Fibroblast of gingiva (primary cell): ENCODE results near the gene DPYD.

Experiments used
- DNase-seq: peaks from one replicate; pipeline ENCODE4 v3.0.0-alpha.2; 2011; ENCODE audit warnings: low read depth

DPYD gene

DNA sequence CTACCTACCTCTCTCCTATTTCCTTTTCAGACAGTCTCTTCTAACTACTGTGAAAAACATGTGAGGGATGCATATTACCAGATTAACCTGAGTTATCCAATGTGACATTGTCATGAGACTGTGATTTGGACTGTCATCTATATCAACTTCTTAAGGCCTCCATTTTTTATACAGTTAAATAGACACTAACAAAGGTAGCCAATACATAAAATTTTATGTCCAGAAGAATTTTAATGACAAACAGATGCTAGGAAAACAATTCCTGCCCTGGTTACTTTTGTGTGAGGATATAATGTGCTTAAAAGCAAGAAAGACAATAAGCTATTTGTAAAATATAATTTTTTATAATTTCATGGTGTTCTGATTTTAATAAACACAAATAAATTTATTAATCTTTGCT lies 136.2 kb downstream of the DPYD start:
- no peak for DNase-seq

DNA sequence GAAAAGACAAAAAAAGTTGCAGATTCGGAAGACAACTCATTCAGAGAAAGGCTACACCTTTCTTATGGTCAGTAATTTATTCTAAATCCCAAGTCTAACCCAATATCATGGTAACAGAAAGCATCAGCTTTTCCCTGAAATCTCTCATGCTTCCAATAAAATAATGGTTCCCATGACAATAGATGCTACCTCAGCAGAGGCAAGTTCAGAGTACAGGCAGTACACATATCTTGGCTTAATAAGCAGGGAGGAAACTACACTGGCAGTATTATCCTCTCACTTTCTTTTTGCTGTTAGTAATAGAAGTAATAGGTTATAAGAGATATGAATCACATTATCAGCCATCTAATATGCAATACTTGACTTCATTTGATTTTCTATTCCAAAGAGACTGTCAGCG lies 137.1 kb downstream of the DPYD start:
- DNase-seq: no peak

DNA sequence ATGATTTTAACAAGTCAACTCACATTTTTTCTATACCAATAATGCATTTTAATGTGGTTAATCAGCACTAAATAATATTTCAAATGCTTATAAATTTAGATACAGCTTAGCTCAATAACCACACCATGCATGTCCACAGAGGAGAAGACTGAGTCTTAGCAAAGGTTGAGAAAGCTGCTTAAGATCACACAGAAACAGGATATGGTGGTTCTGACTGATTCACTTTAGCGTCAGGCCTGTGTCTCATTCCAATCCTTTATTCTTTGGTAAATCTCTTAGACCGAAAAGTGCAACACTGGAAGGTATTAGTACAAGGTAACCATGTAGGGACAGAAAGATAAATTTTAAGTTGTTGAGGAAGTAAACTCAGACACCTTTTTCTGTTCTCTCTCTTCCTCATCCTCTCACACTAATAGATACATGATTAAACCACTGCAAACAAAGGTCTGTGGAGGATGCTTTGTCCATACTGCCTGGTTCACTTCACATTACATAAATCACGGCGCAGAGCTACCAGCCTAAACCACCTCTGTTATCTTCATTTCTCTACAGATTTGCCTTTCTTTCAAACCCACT lies 139.0 kb downstream of the DPYD start:
- no peak for DNase-seq

DNA sequence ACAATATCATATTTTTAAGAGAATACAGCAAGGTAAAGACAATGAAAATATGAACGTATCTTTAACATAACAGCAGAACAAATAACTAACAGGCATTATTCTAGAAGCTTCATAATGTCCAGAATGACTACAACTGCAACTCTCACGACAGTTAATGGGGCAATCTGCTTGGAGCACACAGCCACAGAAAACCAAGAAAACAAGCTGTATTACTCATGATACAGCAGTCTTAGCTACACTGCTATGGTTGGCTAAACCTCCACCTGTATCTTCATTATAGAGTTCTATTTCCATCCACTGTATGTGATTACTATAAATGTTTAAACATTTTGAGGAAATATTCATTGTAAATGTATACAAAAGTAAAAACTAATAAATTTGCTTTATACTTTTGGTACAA lies 139.9 kb downstream of the DPYD start:
- no peak for DNase-seq

DNA sequence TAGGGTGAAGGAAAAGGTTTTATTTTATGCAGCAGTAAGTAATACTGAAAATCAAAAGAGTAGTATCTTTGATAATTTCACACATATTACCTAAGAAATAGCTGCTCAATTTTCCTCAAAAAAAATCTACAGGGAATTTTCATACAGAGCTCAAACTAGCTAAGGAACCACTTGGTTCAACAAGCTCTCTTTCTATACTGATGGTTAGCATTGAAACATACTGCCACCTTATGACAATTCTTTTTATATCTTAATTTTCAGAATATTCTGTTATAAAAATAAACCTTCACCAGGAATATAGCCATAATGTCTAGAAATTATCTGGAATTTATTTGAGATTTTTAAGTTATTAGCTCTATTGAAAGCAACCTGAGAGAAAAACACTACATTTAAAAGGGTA lies 142.1 kb downstream of the DPYD start:
- no peak for DNase-seq

DNA sequence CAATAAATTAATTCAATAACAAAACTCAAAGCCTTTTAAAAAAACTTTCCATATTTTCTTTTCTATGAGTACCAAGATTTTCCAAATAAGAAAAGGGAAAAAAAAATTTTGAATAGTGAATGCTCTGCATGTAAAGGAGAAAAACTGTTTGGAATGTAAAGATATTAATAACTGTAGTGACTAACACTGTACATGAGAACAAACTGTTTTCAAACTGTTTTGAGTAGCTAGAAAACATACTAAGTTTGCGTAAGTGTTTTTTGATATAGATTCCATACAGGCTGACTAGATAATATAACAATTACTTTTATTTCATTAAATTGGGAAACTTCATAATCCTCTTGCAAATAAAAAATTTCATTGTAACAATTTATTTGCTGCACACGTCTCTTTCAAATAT lies 150.5 kb downstream of the DPYD start:
- no peak for DNase-seq

DNA sequence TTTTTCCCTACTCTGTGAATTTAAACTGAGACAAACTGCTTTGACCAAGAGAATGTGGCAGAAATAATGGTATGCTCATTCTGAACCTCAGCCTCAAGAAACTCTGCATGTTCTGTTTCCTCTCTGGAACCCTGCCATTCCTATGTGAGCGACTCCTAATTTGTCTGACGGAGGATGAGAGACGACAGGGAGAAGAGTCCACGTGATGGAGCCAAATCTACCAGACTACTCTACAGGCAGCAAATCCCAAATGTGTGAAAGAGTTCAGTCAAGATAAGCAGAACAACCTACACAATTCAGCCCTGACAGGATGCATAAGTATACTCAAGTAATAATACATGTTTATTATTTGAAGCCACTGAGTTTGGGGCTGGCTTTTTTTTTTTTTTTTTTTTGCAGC lies 153.5 kb downstream of the DPYD start:
- no peak for DNase-seq

DNA sequence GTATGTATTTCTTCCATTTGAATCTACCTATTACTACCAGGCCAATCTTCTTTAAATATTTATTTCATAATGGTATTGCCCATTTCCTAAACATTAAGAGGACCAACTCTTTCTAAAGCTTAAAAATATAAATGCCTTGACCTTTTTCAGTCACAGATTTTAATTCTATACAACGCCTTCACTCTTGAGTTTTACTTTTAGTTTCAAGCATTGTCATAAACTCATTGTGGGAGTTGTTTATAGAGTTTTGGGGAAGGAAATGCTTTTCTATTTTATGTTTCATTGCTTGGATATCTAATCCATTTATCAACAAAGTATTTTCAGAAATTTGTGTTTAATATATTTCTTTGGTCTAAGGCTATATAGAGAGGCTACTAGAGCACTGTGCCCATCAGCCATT lies 155.8 kb downstream of the DPYD start:
- DNase-seq: no peak

DNA sequence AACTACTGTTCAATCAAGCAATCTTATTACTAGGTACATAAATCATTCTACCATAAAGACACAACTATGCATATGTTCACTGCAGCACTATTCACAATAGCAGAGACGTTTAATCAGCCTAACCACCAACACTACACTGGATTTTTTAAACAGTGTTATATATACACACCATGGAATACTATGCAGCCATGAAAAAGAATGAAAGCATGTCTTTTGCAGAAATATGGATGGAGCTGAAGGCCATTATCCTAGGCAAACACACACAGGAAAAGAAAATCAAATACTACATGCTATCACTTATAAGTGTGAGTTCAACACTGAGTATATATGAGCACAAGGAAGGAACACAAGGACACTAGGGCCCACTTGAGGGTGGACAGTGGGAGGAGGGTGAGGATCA lies 159.2 kb downstream of the DPYD start:
- no peak for DNase-seq

DNA sequence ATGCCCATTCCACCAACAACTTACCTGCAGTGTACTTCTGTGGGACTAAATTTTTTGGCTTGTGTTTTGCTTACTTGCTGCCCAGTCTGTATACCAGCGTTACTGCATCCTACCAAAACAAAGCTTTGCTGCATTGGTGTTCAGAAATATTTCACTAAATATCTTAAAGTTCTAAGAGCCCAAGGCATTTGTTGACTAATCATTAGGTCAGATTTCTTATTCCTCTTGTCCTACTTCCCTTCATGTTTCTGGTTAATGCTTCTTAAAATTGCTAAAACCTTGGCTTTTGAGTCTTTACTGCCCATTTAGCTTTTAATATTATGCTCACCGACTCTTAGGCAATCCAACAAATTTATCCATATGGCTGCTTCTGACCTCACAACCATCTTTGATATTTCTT lies 161.8 kb downstream of the DPYD start:
- no peak for DNase-seq

DNA sequence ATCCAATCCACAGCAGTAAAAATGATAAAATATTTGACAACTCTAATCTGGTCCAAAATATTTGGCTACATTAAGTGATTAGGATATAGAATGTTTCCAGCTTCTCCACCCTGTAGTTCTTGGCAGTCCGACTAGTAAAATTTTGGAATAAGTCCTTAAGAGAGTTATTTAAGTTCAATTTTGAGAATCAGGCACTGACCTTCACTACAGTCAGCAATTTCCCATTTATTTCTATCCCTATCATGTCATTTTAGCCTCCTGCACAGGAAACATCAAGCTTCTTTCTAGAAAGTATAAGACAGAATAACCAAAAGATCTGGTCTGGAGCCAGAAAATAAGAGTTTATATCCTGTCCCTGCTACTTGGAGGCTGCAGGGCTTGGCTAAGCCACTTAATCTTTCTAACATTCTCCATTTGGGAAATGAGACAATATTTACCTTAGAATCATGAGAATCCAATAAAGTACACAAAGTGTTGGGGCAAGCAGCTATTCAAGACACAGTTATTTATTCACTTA lies 162.2 kb downstream of the DPYD start:
- no peak for DNase-seq

DNA sequence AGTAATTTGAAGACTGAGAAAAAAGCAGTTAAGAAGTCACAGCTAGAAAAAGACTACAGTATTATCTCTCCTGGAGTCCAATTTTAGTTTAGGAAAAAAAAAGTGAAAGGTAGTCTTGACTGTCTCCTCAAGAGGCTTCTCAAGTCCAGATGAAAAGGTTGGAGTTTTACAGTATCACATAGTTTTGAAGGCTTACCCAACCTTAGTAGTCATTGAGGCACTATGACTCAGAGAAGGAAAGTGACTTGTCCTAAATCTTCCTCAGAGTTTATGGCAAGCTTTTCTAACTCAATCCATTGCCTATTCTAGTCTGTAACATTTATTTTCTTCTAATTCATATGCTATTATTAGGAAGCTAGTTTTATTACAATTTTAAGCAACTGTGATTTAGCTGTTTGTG lies 174.9 kb downstream of the DPYD start:
- DNase-seq: no peak

DNA sequence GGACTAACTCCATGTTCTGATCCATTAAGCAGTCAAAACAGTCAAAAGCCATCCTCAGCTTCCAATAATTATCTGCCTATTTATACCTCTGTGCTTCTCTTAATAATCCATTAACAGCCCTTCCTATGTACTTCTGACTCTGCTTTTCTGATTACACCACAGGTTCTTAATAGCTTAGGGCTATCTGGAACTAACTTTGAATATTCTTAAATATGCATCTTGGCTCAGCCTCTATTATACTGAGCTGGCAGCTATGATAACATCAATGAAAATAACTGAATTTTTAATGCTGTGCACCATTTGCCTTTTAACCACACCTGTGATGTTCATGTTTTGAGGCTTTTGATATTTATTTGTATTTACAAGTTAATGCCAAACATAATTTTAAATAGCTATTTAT lies 175.9 kb downstream of the DPYD start:
- DNase-seq: no peak

DNA sequence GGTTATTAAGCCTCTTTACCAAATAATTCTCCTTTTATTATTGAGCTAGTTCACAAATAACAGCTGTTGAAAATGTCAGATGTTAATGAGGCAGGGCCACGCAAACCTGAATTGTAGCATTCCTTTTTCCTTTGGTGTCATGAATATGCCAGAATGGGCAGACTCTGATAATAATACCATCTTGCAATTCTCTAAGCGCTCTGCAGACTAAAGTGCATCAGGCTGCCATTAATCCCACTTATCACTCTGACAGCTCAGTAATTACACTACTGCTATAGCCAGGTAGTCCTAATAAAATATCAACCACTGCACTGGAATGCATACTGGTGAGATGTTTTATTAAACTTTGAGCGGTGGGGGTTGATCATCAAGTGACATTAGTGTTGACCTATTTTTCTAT lies 177.7 kb downstream of the DPYD start:
- DNase-seq: no peak

DNA sequence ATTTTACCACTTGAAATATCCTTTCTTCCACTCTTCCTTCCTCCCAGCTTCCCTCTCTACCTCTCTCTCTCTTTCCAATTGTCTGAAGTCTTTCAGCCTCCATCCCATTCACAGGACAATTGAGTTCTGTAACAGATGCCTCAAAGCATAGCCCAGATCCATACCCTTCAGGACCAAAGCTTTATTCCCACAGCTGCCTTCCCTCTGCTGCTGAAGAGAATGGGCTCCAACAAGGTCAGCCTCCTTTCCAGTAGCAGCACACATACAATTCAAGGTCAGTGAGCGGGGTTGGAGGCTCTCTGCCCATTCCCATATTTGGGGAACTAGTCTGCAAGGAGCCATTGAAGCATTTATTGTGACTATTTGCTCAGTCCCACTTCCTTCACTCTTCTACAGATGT lies 179.9 kb downstream of the DPYD start:
- DNase-seq: no peak

DNA sequence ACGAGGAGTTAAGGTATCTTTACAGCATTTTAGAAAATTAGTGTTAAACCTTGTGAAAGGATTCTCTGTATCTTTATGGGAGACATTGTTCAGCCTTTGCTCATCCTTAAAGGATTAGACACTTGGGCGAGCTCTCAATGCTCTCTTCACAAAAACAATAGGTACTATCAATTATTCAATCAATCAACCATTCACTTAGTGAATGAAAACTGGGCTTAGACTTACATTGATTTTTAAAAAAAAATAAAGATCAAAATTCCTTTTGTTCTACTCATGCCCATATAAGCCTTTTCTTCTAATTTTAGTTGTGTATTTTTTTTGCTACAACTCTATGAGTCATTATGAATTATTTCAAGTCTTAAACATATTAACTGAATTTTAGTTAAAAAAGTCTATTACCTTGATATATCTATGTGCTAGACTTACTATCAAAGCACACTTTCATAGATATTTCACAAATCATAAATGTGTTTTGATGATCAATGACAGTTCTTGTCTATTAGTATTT lies 181.2 kb downstream of the DPYD start:
- DNase-seq: no peak

DNA sequence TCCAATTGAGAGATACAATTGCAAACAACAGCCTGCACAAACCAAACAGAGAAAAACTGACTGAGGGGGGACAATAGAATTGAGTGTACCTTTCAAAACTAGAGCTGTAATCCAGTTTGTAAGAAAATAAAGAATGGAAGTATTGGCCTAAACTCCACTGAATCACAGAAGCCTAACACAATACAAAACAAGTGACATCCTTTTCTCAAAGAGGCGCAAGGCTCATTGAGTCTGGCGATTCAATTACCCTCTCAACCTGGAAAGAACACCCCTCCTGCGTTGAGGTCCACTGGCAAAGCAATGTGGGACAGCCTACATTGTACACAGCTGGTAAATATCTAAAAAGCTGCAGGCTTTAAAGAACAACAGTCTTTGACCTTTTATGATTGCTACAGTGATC lies 182.6 kb downstream of the DPYD start:
- DNase-seq: no peak

DNA sequence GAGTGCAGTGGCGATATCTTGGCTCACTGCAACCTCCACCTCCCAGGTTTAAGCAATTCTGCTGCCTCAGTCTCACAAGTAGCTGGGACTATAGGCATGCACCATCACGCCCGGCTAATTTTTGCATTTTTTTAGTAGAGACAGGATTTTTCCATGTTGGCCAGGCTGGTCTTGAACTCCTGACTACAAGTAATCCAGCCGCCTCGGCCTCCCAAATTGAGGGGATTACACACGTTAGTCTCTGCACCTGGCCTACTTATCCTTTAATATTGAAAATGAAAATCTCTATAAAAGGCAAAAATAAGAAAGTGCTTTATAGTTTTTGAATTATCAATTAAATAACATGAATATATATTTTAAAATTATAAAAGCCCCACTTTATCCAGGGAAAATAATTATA lies 190.6 kb downstream of the DPYD start:
- DNase-seq: no peak

DNA sequence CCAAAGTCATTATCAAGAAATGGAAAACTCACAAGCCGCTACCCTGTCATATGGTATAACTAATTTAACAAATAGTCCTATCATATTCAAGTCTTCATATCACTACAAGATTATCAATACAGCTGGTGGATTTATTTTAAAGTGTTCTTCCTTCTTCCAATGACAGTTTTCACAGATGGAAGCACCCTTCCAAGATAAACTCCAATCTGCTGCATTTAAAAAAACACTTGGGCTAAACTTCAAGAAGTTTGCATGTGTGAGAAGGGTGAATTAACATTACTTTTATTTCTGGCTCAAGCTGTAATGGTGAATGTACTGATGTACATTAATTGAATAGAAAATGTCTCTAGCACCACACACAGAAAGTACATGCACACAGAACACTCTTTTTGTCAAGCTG lies 192.4 kb downstream of the DPYD start:
- DNase-seq: no peak

DNA sequence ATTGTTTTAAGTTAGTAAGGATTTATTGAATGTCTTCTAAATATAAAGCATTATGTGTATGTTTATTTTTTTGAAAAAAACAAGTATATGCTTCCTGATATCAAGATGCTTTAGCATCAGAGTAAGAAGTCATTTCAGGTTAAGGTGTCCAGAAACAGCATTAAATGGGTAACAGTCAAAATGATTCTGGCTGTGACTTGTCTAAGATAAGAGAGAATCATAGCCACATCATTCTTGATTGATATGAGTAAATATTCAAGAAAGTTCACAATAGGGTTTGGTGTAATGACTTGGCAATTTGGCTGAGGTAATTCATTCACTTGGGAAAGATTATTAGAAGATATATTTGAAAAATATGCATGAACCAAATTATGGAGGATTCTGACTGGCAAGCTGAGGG lies 193.8 kb downstream of the DPYD start:
- no peak for DNase-seq

DNA sequence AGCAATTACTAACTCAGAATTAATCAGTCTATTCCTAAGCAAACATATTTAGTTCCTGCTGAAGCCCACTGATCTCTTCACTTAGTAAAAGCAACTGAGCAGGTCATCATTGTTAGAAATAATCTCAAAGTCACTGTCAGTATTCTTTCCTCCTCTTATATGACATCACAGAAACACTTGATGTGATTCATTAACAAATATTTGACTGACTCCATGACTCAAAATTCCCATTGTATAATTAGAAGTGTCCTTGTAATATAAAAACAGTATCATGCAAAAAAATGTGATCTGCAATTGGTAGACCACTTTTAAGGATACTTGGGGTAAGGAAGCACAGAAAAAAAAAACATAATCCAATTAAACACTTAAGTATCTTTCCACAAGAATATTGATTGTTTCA lies 194.4 kb downstream of the DPYD start:
- no peak for DNase-seq

DNA sequence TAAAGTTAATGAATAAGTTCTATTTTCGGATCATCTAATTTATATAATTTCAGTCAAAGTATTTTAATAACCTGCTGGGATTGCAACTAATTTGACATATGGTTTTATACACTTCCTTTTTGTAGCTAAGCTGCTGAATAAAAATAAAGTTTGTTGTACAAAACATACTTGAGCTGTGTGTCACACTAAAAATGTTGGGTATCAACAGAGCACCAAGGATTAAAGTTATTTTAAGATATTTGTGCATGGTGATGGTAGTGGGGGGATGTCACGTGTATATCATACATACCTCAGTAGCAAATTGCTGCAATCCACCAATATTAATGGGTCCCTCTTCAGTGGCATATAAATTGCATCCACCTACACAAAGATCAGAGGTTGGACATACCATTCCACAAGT lies 199.6 kb downstream of the DPYD start:
- DNase-seq: no peak

DNA sequence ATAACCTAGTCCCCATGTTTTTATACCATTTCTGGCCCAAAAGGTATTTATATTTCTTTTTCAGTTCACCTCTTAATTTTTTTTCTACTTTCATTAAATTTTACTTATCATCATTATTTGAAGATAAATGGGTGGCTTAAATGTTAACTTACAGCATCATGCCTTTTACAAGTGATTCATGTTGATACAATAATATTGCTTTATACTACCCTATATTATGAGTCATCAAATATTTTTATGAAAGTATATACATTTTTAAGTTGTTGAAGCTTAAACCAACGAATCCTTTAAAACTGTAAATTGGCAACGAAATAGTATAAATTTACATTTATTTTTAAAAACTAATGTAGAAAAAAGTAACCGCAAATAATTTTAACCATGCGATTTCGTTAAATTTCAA lies 207.9 kb downstream of the DPYD start:
- DNase-seq: no peak

DNA sequence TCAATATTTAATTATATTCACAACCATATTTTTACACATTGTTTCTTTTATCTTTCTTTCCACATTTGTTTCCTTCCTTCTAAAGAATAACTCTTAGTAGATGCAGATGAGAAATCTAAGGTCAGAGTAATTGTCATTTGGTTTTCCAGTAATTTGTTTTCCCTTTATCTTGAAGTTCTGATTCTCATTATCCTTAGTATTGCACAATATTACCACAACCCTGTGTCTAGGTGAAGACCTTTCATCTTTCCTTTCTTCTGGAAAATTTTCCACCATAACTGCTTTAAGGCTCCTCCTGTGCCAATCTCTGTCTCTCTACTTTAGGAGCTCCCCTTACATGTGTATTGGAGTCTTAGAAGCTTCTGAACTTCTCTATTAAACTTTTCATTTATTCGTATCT lies 209.0 kb downstream of the DPYD start:
- no peak for DNase-seq

DNA sequence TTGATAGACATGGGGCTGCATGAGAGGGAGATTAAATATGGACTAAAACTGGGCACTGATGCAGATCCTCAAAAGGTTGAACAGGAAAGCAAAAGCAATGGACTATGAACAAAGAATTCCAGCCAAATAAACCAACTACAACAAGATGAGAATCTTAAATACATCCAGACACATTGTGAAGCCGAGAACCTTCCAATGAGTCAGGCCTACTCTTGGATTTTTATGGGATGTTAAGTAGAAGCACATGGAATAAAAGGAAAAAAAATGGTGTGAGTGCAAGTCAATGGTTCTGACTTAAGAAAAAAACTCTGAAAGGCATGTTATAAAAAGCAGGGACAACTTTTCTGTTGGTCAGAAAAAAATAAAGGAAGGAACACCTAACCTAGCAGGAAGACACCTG lies 227.2 kb downstream of the DPYD start:
- no peak for DNase-seq
